Measurements from ENCODE around the gene ZNF333. TPM values are rescaled to one million over a fixed set of nuclear protein-coding genes. Genes with fewer than 3 reads are reported as not detected.

The ZNF333 gene
- 10.5 and 21.1 TPM in 2 replicates for total RNA-seq (ENCODE audit: low replicate concordance)

DNA sequence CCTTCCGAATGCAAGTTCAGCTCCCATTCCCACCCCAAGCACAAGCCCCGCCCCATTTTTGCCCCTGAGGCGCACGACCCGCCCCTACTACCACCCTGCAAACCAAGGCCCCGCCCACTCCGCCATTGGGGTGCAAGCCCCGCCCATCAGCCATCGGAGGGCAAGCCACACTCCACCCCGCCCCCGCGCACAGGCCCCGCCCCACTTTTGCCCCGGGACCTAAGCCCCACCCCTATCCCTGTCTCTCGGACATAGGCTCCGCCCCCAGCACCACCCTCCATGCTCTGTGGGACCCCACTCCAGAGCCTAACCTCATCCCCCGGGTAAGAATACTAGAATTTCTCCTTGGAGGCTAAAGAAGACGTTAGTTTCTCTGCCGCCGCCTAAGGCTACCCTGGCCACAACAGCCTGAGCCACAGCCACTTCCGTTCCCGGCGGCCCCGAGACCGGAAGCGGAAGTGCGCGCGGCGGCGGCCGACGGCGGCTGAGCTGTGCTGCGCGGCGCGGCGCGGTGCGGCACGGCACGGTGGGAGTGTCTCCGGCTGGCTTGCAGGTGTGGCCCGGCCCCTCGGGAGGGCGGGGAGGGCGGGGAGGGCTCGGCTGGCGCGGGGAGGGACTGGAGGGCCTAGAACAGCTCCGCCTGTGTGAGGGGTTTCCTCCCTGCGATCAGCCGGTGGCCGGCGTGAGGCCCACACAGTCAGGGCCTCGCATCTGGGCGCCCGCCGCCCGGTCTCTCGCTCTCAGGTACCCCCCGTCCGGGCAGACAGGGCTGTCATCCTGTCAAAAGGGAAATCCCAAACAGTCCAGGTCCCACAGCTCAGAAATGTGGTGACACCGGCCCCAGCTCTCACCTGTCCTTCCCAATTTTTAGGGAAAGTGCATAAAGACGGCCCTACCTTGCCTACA, at the start of gene ZNF333:
Gene ZNF333 (plus strand): TSS at position 451 of the 906 bp plus-strand sequence. CDS start 3,444 bp downstream, outside the sequence.
- TF ChIP-seq, protein P1, sequence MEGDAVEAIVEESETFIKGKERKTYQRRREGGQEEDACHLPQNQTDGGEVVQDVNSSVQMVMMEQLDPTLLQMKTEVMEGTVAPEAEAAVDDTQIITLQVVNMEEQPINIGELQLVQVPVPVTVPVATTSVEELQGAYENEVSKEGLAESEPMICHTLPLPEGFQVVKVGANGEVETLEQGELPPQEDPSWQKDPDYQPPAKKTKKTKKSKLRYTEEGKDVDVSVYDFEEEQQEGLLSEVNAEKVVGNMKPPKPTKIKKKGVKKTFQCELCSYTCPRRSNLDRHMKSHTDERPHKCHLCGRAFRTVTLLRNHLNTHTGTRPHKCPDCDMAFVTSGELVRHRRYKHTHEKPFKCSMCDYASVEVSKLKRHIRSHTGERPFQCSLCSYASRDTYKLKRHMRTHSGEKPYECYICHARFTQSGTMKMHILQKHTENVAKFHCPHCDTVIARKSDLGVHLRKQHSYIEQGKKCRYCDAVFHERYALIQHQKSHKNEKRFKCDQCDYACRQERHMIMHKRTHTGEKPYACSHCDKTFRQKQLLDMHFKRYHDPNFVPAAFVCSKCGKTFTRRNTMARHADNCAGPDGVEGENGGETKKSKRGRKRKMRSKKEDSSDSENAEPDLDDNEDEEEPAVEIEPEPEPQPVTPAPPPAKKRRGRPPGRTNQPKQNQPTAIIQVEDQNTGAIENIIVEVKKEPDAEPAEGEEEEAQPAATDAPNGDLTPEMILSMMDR (IDR thresholded peaks at IDR 0.05; ENCODE audit: insufficient read depth, low read length) = no peak

DNA sequence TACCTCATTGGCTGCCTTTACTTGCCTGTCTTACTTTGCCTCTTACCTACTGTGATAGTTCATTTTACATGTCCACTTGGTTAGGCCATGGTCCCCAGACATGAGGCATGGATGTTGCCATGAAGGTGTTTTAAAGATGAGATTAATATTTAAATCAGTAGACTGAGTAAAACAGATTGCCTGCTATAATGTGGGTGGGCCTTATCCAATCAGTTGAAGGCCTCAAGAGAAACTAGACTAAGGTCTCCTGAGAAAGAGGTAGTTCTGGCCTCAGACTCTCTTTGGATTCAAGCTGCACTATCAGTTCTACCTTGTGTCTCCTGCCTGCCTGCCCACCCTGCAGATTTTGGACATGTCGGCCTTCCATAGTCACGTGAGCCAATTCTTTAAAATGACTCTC, 41.3 kb upstream of the ZNF333 start:
- no peak for DNase-seq (ENCODE audit: low read depth)
- H3K4me3 ChIP-seq (ENCODE audit: low read depth, low read length) = no peak overlapping the region
- TF ChIP-seq, protein P1 (IDR thresholded peaks at IDR 0.05; ENCODE audit: insufficient read depth, low read length) = no peak

More for the DNA sequence above, at the start of gene ZNF333:
- H3K4me3 ChIP-seq (ENCODE audit: low read depth, low read length) = peak within 1 kb of the TSS; percentile 95
- DNase-seq (ENCODE audit: low read depth) = peak; percentile 88

DNA sequence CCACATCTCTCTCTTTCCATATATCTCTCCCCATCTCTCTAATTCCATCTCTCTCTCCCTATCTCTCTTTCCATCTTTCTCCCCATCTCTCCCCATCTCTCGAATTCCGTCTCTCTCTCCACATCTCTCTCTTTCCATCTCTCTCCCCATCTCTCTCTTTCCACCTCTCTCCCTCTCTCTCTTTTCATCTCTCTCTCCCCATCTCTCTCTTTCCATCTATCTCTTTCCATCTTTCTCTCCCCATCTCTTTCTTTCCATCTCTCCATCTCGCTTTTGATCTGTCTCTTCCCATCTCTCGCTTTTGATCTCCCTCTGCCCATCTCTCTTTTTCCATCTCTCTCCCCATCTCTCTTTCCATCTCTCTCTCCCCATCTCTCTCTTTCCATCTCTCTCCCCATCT, 40.8 kb upstream of the ZNF333 start:
- no peak for DNase-seq (ENCODE audit: low read depth)
- no peak overlapping the region for H3K4me3 ChIP-seq (ENCODE audit: low read depth, low read length)
- TF ChIP-seq, protein P1 (IDR thresholded peaks at IDR 0.05; ENCODE audit: insufficient read depth, low read length) = no peak

DNA sequence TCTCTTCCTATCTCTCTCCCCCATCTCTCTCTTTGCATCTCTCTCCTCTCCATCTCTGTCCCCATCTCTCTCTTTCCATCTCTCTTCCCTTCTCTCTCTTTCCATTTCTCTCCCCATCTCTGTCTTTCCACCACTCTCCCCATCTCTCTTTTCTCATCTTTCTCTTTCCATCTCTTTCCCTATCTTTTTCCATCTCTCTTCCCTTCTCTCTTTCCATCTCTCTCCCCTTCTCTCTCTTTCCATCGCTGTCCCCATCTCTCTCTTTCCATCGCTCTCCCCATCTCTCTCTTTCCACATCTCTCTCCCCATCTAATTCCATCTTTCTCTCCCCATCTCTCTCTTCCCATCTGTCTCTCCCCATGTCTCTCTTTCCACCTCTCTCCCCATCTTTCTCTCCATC, 39.7 kb upstream of the ZNF333 start:
- no peak for DNase-seq (ENCODE audit: low read depth)
- TF ChIP-seq, protein P1 (IDR thresholded peaks at IDR 0.05; ENCODE audit: insufficient read depth, low read length) = no peak
- H3K4me3 ChIP-seq (ENCODE audit: low read depth, low read length) = no peak overlapping the region

DNA sequence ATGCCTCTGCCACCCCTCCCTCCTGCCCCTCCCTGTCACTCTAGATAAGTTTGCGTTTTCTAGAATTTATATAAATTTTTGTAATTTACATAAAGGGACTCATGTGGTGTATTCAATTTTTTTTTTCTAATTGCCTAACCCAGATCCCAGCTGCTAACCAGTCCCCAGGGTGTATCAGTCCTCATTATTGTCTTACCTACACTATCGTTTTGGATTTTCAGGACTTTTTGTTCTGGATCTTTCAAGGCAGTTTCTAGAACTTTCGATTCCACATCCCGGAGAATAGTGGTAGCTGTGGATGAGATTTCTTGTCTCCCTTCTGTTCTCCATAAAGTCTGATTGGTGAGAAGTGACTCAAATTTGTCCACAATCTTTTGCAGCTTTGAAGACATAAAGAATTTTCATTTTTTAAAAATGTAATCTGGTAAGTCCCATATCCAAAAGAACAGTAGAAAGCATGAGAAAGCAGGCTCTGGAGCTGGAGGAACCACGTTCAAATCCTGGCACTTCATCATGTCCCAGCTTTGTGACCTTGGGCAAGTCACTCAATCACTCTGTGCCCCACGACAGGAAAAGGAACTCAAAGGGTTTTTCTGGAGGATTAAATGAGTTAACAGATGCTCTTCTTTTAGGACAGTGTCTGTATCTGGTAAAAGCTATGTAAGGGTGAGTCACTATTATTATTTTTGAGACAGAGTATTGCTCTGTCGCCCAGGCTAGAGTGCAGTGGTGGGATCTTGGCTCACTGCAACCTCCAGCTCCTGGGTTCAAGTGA, 34.9 kb upstream of the ZNF333 start:
- TF ChIP-seq, protein P1 (IDR thresholded peaks at IDR 0.05; ENCODE audit: insufficient read depth, low read length) = no peak
- H3K4me3 ChIP-seq (ENCODE audit: low read depth, low read length) = no peak overlapping the region
- DNase-seq (ENCODE audit: low read depth) = no peak

DNA sequence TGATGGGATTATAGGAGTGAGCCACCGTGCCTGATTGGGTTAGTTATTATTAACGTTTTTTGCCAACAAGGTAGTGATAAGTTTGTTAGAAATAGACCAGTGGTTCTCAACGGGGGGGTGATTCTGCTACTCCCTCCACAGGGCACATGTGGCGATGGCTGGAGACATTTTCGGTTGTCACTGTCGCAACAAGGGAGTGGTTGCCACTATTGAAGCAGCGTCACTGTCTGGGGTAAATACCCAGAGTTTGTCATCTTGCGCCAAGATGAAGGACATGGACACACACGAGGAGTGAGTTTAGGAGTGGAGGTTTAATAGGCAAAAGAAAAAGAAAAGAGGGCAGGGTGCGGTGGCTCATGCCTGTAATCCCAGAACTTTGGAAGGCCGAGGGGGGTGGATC, 34.1 kb upstream of the ZNF333 start:
- H3K4me3 ChIP-seq (ENCODE audit: low read depth, low read length) = no peak overlapping the region
- TF ChIP-seq, protein P1 (IDR thresholded peaks at IDR 0.05; ENCODE audit: insufficient read depth, low read length) = no peak
- no peak for DNase-seq (ENCODE audit: low read depth)

All from fibroblast of the aortic adventitia (primary cell).